IMR-90 (cell line): Measurements from ENCODE around the gene POMGNT2. TPM values are rescaled to one million over a fixed set of nuclear protein-coding genes. Genes with fewer than 3 reads are reported as not detected.

Experiments used
- ATAC-seq: fragments of 200-7000 bp; cut with Tn5 transposase; 2 replicates; pipeline ENCODE4 v1.9.1; 2020; ENCODE audit warnings: low read depth, mild to moderate bottlenecking, moderate library complexity
- BruUV-seq: library from RNA; stranded (reverse); fragments of 400-500 nt; replicated peaks from 2 replicates; lab custom pipeline; 2021; lab: Mats Ljungman, UMichigan
- CTCF ChIA-PET: fragments of 300-600 bp; formaldehyde crosslinking; extraction: SDS; loops from one replicate; lab custom pipeline; 2021; ENCODE audit warnings: antibody characterized with exemption; lab: Yijun Ruan, JAX
- POLR2A ChIA-PET: fragments of 300-600 bp; sonication (Branson Sonifier 250); formaldehyde crosslinking; loops from one replicate; lab custom pipeline; 2022; ENCODE audit warnings: antibody characterized with exemption; ENCODE audit not compliant: unreplicated experiment; lab: Charles Lee
- DNase-seq: peaks from one replicate; pipeline ENCODE4 v3.0.0; 2013
- H2AFZ ChIP-seq: replicated peaks from 2 replicates; pipeline ENCODE3; 2013; ENCODE audit warnings: low read length, mild to moderate bottlenecking; ENCODE audit not compliant: poor library complexity
- H2AK5ac ChIP-seq: 2 replicates; pipeline ENCODE4 v1.6.1; 2013; ENCODE audit warnings: low read depth, low read length, inconsistent platforms
- H2AK9ac ChIP-seq: replicated peaks from 2 replicates; pipeline ENCODE3; 2013; ENCODE audit warnings: mild to moderate bottlenecking, low read depth, low read length, moderate library complexity; ENCODE audit not compliant: poor library complexity
- H2BK120ac ChIP-seq: 2 replicates; pipeline ENCODE4 v1.6.1; 2013; ENCODE audit warnings: low read depth, low read length, inconsistent platforms
- H2BK15ac ChIP-seq: 3 replicates; pipeline ENCODE4 v1.6.1; 2013; ENCODE audit warnings: low read depth, low read length, inconsistent platforms
- H2BK20ac ChIP-seq: 2 replicates; pipeline ENCODE4 v1.6.1; 2013; ENCODE audit warnings: low read depth, mild to moderate bottlenecking, inconsistent platforms, low read length, moderate library complexity
- H2BK5ac ChIP-seq: 2 replicates; pipeline ENCODE4 v1.6.1; 2013; ENCODE audit warnings: mild to moderate bottlenecking, low read depth, low read length, inconsistent platforms; ENCODE audit not compliant: poor library complexity, severe bottlenecking
- H3K14ac ChIP-seq: replicated peaks from 2 replicates; pipeline ENCODE4 v1.6.1; 2013; ENCODE audit warnings: low read depth, low read length, inconsistent platforms
- H3K18ac ChIP-seq: 2 replicates; pipeline ENCODE4 v1.6.1; 2013; ENCODE audit warnings: low read depth, low read length, control low read depth
- H3K23ac ChIP-seq: 2 replicates; pipeline ENCODE4 v1.6.1; 2013; ENCODE audit warnings: low read depth, low read length, inconsistent platforms
- H3K27ac ChIP-seq: 2 replicates; pipeline ENCODE4 v1.5.1; 2013; ENCODE audit warnings: mild to moderate bottlenecking, control low read depth, low read length; ENCODE audit not compliant: insufficient read depth
- H3K27me3 ChIP-seq: 2 replicates; pipeline ENCODE4 v1.6.1; 2013; ENCODE audit warnings: low read length; ENCODE audit not compliant: control insufficient read depth, insufficient read depth
- H3K36me3 ChIP-seq: 2 replicates; pipeline ENCODE4 v1.6.1; 2013; ENCODE audit warnings: low read length, mixed read lengths; ENCODE audit not compliant: control insufficient read depth, insufficient read depth
- H3K4ac ChIP-seq: 2 replicates; pipeline ENCODE4 v1.6.1; 2013; ENCODE audit warnings: low read depth, low read length, inconsistent platforms
- H3K4me1 ChIP-seq: 2 replicates; pipeline ENCODE4 v1.6.1; 2013; ENCODE audit warnings: low read length, mixed read lengths; ENCODE audit not compliant: control insufficient read depth, insufficient read depth
- H3K4me2 ChIP-seq: 2 replicates; pipeline ENCODE4 v1.6.1; 2013; ENCODE audit warnings: low read depth, mild to moderate bottlenecking, control low read depth, low read length, moderate library complexity
- H3K4me3 ChIP-seq: 2 replicates; pipeline ENCODE4 v1.5.1; 2013; ENCODE audit warnings: low read depth, mild to moderate bottlenecking, control low read depth, low read length, moderate library complexity; ENCODE audit not compliant: insufficient read depth
- H3K56ac ChIP-seq: 2 replicates; pipeline ENCODE4 v1.6.1; 2013; ENCODE audit warnings: low read length, inconsistent platforms; ENCODE audit not compliant: insufficient read depth; ENCODE audit errors: extremely low read depth
- H3K79me1 ChIP-seq, 2 experiments: 2 replicates each; pipeline ENCODE4 v1.6.1; 2013; ENCODE audit warnings: low read length in 2 of 2, inconsistent platforms in 1 of 2, low read depth in 1 of 2
- H3K9ac ChIP-seq: 2 replicates; pipeline ENCODE4 v1.6.1; 2013; ENCODE audit warnings: low read depth, low read length, control low read depth
- H3K9me1 ChIP-seq: 2 replicates; pipeline ENCODE4 v1.6.1; 2013; ENCODE audit warnings: low read length, inconsistent platforms; ENCODE audit not compliant: insufficient read depth
- H3K9me3 ChIP-seq: 2 replicates; pipeline ENCODE4 v1.6.1; 2013; ENCODE audit warnings: low read length; ENCODE audit not compliant: control insufficient read depth, insufficient read depth
- H4K20me1 ChIP-seq: 2 replicates; pipeline ENCODE4 v1.6.1; 2013; ENCODE audit warnings: low read length, inconsistent platforms; ENCODE audit not compliant: insufficient read depth
- H4K5ac ChIP-seq: 2 replicates; pipeline ENCODE4 v1.6.1; 2013; ENCODE audit warnings: mild to moderate bottlenecking, low read depth, low read length, control low read depth
- H4K8ac ChIP-seq, 2 experiments: 2 replicates each; pipeline ENCODE4 v1.6.1; 2013; ENCODE audit warnings: low read depth in 2 of 2, low read length in 2 of 2, control low read depth in 1 of 2, inconsistent platforms in 1 of 2
- H4K91ac ChIP-seq: 2 replicates; pipeline ENCODE4 v1.6.1; 2013; ENCODE audit warnings: low read depth, low read length, inconsistent platforms; ENCODE audit not compliant: insufficient read depth
- BHLHE40 ChIP-seq: fragments of 150-350 bp; IDR thresholded peaks from 2 replicates; pipeline ENCODE4 v1.6.1; 2016; ENCODE audit warnings: mild to moderate bottlenecking, low read depth, low read length
- CEBPB ChIP-seq: IDR thresholded peaks from 2 replicates; pipeline ENCODE4 v1.6.1; 2012; ENCODE audit warnings: low read depth, low read length, improper control_type of control experiment
- MAFK ChIP-seq: IDR thresholded peaks from 2 replicates; pipeline ENCODE4 v1.6.1; 2012; ENCODE audit warnings: low read depth, low read length, improper control_type of control experiment
- MAZ ChIP-seq: IDR thresholded peaks from 2 replicates; pipeline ENCODE4 v1.6.1; 2012; ENCODE audit warnings: low read depth, mild to moderate bottlenecking, low read length, improper control_type of control experiment, moderate library complexity, borderline replicate concordance
- RAD21 ChIP-seq: IDR thresholded peaks from 2 replicates; pipeline ENCODE4 v1.6.1; 2012; ENCODE audit warnings: low read length, improper control_type of control experiment
- RCOR1 ChIP-seq: IDR thresholded peaks from 2 replicates; pipeline ENCODE4 v1.6.1; 2012; ENCODE audit warnings: mild to moderate bottlenecking, low read length, improper control_type of control experiment; ENCODE audit not compliant: insufficient replicate concordance
- SMC3 ChIP-seq: fragments of 150-350 bp; IDR thresholded peaks from 2 replicates; pipeline ENCODE4 v1.6.1; 2016; ENCODE audit warnings: low read depth, mild to moderate bottlenecking, antibody characterized with exemption, low read length, moderate library complexity
- WGBS, 2 experiments: methylation state at CpG; one replicate each; pipeline versions ENCODE4 v1.1.5 to v1.1.7; 2013; ENCODE audit warnings: missing lambda C conversion rate in 2 of 2; ENCODE audit not compliant: insufficient read length in 1 of 2; ENCODE audit errors: extremely low coverage in 2 of 2; 5-methylcytosine and 5-hydroxymethylcytosine counted together
- dilution Hi-C: fragments of 300-500 bp; cut with HindIII; formaldehyde crosslinking; loops from one replicate; pipeline ENCODE4 v1.14.3; 2018; ENCODE audit warnings: low sequenced_read_pairs; ENCODE audit not compliant: unreplicated experiment
- in situ Hi-C: fragments of 300-500 bp; cut with MboI; formaldehyde crosslinking; loops from 3 replicates; pipeline ENCODE4 v1.14.3; 2019; ENCODE audit warnings: low sequenced_read_pairs, inconsistent platforms, mixed read lengths
- intact Hi-C: fragments of 100-400 bp; cut with micrococcal nuclease; formaldehyde crosslinking; loops from 2 replicates; pipeline ENCODE4 v1.10.0; 2022
- polyA plus RNA-seq, 3 experiments: library from polyadenylated mRNA; depleted of rRNA; stranded (reverse); fragments of >200 nt; gene quantifications; 2 replicates each; pipeline ENCODE4 v1.2.3, GENCODE V29; 2012; ENCODE audit warnings: low replicate concordance in 1 of 3
- total RNA-seq: library from RNA; depleted of rRNA; stranded (reverse); fragments of >200 nt; gene quantifications from 2 replicates; pipeline ENCODE4 v1.2.3, GENCODE V29; 2012

The POMGNT2 gene
- total and polyA plus RNA-seq, 2 of the 4 experiments (the other 2 are of a cell fraction), result 7.5 to 16.2 TPM

DNA sequence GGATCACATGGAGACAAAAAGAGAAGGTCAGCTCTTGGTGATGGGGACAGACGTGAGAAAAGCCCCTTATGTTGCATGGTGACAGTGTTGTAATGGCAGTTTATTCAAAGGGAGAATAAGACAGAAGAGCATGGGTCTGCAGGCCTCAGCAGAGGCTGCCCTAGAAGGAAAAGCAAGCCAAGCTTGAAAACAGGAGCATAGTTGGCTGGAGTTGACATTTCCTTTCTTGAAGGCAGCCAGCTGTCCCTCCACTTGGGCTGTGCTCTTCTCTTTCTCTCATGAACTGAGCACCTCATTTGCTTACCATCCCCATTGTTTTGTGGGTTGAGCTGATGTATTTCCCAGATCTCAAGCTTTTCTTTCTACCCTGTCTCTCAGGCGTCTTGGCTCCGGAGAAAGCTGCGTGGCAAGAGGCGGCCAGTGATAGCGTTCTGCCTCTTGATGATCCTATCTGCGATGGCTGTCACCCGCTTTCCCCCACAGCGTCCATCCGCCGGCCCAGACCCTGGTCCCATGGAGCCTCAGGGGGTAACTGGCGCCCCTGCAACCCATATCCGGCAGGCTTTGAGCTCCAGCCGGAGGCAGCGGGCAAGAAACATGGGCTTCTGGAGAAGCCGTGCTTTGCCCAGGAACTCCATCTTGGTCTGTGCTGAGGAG, 73.9 kb downstream of the POMGNT2 start:
- in situ Hi-C loops (no loop called here), dilution Hi-C loops (no loop called here), intact Hi-C loops (no loop called here)
- Histone ChIP-seq H3K9me3 (no peaks in the 10 kb centered on the region), H2BK120ac (no peak overlapping the region), H2BK5ac (no peak overlapping the region), H3K79me1 (no peaks in the 10 kb centered on the region), H3K4me1 (no peaks in the 10 kb centered on the region), H3K36me3 (no peaks in the 10 kb centered on the region), H3K4me2 (no peak overlapping the region), H3K4me3 (no peak overlapping the region), H3K4ac (no peak overlapping the region), H2BK15ac (no peak overlapping the region), H2BK20ac (no peak overlapping the region), H2AFZ (no peak overlapping the region), H3K56ac (no peak overlapping the region), H4K8ac (no peak overlapping the region), H2AK5ac (no peak overlapping the region), H3K9me1 (no peaks in the 10 kb centered on the region), H3K27me3 (peaks cover 6% of the 10 kb centered on the region), H2AK9ac (no peak overlapping the region), H4K5ac (no peak overlapping the region), H3K18ac (no peak overlapping the region), H3K9ac (no peak overlapping the region), H3K23ac (no peak overlapping the region), H3K27ac (no peak overlapping the region), H4K20me1 (no peaks in the 10 kb centered on the region), H3K14ac (no peak overlapping the region), H4K91ac (no peak overlapping the region)
- BruUV-seq, result no TSS peak
- TF ChIP-seq RCOR1 (no peak), RAD21 (no peak), CEBPB (no peak), BHLHE40 (no peak), MAFK (no peak), SMC3 (no peak), MAZ (no peak)
- POLR2A ChIA-PET, result no interaction called here
- 81% methylated on average over 7 of the region's 16 CpGs; no CpG with 5 or more reads in 1 of the 2 experiments for WGBS, 2 experiments
- no peak for ATAC-seq
- CTCF ChIA-PET, result no interaction called here
- no peak for DNase-seq
